ENCODE results near the gene CNGB1.
"Not testable (repeated sequence)": the region's sequence is repeated elsewhere in the genome, so short reads cannot be mapped to it uniquely, and the experiment has no call there.

CNGB1 gene

GRCh38 chr16:57920880-57921229 lies 50.1 kb downstream of the CNGB1 start:
- DNase-seq, result no peak

GRCh38 chr16:57920215-57920879 lies 50.6 kb downstream of the CNGB1 start:
- DNase-seq, result no peak

DNA sequence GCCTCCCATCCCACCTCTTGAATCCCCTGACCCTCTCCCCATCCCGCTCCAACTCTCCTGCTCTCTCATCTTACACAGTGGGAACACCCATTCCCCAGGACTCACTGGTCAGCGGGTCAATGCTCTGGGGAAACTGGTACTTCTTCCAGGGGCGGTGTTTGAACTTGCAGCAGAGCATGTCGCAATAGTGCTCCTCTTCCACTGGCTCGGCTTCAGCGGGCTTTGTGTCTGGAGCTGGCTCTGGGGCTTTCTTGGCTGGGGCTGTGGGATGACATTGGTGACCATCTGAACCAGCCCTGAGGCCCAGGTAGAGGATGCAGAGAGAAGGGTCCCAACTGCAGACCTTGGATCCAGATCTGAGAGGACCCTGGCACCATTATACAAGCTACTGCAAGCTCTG lies 51.9 kb downstream of the CNGB1 start:
- DNase-seq, result no peak

DNA sequence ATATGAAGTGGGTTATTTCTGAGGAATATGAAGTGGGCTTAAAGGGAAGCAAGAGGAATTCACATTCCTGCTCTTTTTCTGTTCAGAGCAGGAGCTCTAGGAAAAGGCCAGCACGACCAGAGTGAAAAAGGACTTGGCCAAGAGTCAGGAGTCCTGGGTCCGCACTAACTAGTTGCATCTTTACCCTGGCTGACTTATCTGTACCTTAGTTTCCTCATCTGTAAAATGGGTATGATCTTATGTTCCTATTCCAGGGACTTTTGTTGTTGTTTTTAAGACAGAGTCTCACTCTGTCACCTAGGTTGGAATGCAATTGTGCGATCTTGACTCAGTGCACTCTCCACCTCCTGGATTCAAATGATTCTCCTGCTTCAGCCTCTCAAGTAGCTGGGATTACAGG lies 52.5 kb downstream of the CNGB1 start:
- no peak for DNase-seq

DNA sequence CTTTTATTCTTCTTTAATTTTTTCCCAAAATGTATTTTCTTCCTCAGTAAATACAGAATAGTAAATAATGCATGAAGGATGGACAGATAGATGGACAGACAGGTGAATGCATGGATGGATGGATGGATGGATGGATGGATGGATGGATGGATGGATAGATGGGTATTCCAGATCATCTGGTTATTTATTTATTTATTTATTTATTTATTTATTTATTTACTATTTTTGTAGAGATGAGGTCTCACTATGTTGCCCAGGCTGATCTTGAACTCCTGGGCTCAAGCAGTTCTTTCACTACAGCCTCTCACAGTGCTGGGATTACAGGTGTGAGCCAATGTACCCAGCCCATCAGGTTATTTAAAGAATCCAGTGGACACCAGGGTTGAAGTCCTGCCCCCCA lies 53.0 kb downstream of the CNGB1 start:
- not testable (repeated sequence) for DNase-seq

DNA sequence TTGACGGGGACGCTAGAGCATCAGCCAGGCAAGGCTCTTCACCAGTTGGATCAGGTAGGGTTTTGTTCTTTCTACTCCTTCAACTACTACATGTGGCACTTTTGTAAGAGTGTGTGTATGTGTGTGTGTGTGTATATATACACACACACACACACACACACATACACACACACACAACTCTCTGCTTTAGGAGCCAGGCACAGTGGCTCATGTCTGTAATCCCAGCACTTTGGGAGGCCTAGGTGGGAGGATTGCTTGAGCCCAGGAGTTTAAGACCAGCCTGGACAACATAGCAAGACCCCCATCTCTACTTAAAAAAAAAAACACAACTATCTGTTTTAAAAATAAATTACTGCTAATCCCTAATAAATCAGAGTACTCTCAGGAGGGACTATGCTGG lies 53.4 kb downstream of the CNGB1 start:
- not testable (repeated sequence) for DNase-seq

- DNase-seq, result no peak
These were observed 54.0 kb downstream of the CNGB1 start for GRCh38 chr16:57916735-57917438.

- no peak for DNase-seq
These were observed 55.0 kb downstream of the CNGB1 start for GRCh38 chr16:57915811-57916488.

- DNase-seq, result no peak
These were observed 55.7 kb downstream of the CNGB1 start for GRCh38 chr16:57915267-57915666.

- no peak for DNase-seq
These were observed 56.4 kb downstream of the CNGB1 start for GRCh38 chr16:57914244-57915173.

GRCh38 chr16:57912529-57913260 lies 58.2 kb downstream of the CNGB1 start:
- no peak for DNase-seq

DNA sequence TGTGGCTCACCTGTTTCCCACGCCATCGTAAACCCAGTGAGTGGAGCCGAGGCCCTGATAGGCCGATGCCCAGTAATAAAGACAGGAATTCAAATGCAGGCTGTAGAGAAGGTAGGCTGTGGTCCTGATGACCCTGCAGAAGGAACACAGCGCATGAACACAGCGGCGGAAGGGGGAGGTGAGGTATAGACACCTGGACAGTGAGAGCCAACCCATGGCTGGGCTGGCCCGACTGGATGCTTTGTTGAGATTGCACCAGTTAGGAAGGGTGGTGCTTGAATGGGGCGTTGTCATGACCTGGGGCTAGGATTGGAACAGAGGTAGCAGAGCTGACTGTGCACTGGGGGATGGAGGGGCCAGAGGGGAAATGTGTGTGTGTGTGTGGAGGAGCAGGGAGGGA lies 59.2 kb downstream of the CNGB1 start:
- DNase-seq, result no peak

DNA sequence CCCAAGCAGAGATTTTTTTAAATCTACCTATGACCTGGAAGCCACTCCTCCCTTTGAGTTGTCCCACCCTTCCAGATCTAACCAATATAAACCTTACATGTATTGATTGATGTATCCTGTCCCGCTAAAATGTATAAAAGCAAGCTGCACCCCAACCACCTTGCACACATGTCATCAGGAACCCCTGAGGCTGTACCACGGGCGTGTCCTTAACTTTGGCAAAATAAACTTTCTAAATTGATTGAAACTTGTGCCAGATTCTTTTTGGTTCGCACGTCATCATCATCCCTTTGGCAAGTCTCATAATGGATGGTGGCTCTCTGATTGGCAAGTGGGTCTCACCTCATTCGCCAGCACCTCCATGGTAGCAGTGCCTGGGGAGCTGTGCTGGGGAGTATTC lies 60.2 kb downstream of the CNGB1 start:
- no peak for DNase-seq

GRCh38 chr16:57908409-57908987 lies 62.4 kb downstream of the CNGB1 start:
- no peak for DNase-seq

DNA sequence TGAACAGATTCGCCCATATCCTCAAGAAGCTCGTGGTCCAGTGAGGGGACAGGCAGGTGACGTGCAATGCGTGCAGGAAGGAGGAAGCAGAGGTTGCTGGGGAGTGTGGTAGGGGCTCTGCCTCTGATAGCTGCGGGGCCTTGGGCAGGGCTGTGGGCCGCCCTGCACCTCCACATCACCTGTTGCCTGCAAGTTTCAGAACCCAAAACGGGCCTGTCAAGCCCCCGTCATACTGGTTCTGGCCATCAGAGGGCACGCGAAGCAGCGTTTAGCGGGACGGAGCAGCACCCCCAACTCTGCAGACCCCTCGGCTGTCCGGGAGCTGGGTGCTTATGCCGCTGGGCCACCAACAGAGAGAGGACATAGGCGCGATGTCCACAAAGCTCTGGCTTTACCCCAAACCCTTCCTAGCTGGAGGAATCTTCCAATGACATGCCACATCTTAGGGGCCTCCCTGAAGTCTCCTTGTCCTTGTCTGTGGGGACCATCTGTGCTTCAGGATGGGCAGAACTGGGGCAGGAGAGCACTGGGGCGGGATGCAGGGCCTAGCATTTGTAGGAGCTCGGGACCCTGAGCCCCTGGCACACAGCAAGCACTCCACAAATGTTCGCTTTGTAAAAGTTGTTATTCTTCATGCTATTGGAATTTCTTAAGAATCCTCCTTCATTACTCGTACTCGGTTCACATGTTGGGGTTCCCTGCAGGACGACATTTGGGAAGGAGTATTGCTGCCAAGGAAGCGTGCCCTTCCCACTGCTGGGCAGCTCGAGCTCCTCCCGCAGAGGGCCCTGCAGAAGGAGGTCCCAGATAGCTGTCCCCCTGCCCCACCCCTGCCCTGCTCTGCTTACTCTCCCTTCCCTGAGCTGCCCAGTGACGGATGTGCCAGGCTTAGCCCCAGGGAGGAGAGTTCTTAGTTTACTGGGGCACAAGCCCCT lies 64.3 kb downstream of the CNGB1 start:
- no peak for DNase-seq

GRCh38 chr16:57904101-57904500 lies 66.8 kb downstream of the CNGB1 start:
- DNase-seq, result no peak

DNA sequence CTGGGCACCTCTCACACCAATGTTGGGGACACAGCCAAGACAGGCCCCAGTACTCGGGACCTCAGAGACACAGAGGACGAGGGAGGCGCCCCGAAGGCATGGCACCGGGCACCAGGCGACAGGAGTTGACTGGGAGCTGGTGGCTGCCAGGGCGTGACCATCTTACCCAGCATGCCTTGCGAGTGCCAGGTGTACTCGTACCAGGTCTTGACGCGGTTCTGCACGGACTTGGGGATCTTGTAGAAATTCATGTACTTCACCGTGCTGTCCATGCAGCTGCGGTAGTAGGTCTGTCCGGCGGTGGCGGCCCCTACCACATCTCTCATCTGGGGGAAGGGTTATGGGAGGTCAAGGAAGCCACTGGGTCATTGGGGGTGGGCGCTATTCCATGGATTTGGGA lies 67.3 kb downstream of the CNGB1 start:
- DNase-seq, result no peak

- no peak for DNase-seq
These were observed 69.4 kb downstream of the CNGB1 start for GRCh38 chr16:57901480-57902069.

DNA sequence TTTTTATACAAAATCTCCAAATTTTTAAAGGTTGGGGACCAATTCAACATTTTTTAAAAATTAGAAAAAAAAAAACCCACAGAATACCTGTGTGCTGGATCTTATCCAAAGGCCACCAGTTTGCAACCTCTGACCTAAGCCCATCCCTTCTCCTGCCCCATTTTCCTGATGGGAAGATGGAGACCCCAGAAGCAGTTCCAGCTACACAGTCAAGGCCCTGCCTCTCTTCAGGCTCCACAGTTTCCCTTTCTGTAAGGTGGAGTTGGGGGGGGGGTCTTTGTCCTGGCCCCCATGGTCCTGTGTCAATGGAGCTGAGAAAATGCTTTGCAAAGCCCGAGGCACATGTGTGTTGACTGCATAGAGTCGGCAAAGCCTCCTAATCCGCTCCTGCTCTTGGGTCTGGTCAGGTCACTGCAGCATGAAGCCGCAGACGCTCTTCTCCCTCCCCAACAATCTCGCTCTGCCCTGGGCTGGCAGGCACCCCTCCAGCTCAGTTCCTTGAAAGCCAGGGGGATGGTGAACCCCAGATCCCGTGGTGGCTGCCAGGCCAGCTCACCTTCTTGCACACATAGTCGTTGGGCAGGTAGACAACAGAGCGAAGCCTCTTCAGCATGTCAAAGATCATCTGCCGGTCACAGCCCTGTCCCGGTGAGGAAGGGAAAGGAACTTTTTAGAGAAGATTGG lies 70.0 kb downstream of the CNGB1 start:
- no peak for DNase-seq
